Urothelium cell line (cell line): ENCODE data around the gene CNTN6.

Source experiments
- DNase-seq: peaks from one replicate; pipeline ENCODE4 v3.0.0; 2011; ENCODE audit warnings: low spot score, mixed read lengths
- FAIRE-seq: peaks from 2 replicates; lab custom pipeline; 2011; peaks lifted over from hg19 to GRCh38; lab: Jason Lieb, UNC

The CNTN6 gene

DNA sequence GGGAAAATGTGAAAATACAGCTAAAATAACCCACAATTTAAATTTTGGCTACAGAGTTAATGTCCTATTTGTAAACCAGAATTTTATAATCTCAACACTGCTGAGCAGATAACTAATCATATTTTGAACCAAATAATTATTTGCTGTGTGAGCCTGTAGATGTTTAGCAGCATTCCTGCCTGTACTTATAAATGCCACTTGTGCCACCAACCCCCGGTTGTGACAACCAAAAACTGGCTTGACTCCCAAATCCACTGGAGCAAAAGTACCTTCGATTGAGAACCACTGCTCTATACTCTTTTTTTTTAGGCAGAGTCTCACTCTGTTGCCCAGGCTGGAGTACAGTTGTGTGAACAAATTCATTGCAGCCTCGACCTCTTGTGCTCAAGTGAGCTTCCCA, 78.5 kb downstream of the CNTN6 start:
- no peak for DNase-seq
- no peak for FAIRE-seq

- DNase-seq = no peak
- no peak for FAIRE-seq
These were observed 79.8 kb downstream of the CNTN6 start for GRCh38 chr3:1172644-1173043.

GRCh38 chr3:1179146-1179545, 86.3 kb downstream of the CNTN6 start:
- FAIRE-seq (no peak), DNase-seq (no peak)

- DNase-seq (peak; percentile 46), FAIRE-seq (no peak)
These were observed 90.7 kb downstream of the CNTN6 start for GRCh38 chr3:1183320-1184048.

- no peak for FAIRE-seq
- peak; percentile 47 for DNase-seq
These were observed 97.7 kb downstream of the CNTN6 start for GRCh38 chr3:1190569-1190968.

- no peak for DNase-seq
- no peak for FAIRE-seq
These were observed 98.2 kb downstream of the CNTN6 start for GRCh38 chr3:1191026-1191425.

DNA sequence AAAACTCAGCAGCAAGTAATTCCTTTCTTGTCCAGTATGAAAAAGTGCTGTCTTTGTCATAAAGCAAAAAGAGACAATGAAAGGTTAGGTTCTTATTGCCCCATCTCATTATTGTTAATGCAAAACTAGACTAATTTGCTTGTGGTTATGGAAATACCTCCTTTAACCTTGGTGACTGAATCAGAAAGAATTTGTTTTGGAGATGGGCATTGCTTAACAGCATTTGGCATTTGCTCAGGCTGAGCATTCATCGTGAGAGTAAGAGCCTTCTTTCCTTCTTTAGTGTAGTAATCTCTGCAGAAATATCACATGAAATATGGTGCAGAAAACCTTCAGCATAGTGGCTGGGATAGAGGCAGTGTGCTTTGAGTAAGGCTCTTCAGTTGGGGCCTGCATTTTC, 103.1 kb downstream of the CNTN6 start:
- no peak for FAIRE-seq
- DNase-seq = no peak

DNA sequence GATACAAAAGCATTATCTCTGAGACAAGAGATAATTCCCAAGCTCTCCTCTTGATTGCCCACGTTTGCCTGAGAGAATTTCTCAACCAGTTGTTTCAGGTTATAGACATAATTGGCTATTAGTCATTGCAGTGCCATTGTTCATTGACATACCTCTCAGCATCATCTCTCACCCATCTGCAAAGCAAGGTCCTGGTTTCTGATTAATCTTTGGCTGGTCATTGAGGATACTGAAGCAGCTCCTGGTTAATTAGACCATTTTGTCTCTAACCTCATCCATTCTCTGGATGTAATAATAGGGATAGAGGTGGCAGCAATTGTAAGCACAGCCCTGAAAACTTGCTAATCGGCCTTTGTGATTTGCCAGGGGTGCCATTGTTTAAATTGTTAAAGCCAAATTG, 104.2 kb downstream of the CNTN6 start:
- no peak for DNase-seq
- no peak for FAIRE-seq

DNA sequence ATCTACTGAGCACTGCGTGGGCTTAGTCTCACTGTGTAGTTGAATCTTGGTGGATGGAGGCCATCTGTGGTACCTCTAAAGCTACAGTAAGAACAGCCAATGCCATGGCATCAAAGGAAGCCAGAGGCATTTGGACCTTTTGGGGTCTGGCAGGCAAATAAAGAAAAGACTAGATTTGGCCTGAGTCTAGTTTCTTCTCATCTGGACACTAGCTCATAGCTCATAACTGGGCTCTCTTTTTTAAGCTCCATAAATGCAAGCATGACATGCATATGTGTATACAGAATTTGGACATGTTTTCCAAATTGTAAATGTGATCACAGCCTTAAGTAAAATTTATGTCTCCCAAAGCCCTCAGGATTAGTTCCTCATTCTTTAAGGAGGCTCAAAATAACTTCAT, 107.5 kb downstream of the CNTN6 start:
- FAIRE-seq (no peak), DNase-seq (no peak)

- no peak for DNase-seq
- FAIRE-seq = no peak
These were observed 115.1 kb downstream of the CNTN6 start for GRCh38 chr3:1207904-1208303.

GRCh38 chr3:1214933-1215332, 122.1 kb downstream of the CNTN6 start:
- no peak for DNase-seq
- no peak for FAIRE-seq

DNA sequence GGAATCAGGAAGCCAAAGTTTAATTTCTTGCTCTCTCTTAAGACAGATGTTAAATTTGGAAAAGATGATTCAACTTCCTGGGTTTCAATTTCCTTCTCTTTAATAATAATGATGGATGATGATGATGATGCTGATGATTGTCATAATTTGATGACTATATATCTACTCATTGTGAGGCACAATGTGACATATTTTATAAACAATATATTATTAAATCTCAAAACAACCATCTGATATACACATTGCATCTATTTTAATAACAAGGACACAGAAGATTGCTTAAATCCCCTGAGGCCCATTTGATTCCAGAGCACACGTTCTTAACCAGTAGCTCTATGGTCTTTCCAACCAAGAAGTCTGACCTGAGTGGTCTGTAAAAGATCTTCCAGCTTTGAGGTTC, 124.0 kb downstream of the CNTN6 start:
- FAIRE-seq = no peak

GRCh38 chr3:1227111-1227510, 134.3 kb downstream of the CNTN6 start:
- no peak for FAIRE-seq

More for the DNA sequence above, 124.0 kb downstream of the CNTN6 start:
- no peak for DNase-seq

GRCh38 chr3:1228289-1228688, 135.5 kb downstream of the CNTN6 start:
- FAIRE-seq (no peak), DNase-seq (no peak)

More at GRCh38 chr3:1227111-1227510, 134.3 kb downstream of the CNTN6 start:
- no peak for DNase-seq

GRCh38 chr3:1230920-1231319, 138.1 kb downstream of the CNTN6 start:
- no peak for FAIRE-seq
- DNase-seq = no peak

DNA sequence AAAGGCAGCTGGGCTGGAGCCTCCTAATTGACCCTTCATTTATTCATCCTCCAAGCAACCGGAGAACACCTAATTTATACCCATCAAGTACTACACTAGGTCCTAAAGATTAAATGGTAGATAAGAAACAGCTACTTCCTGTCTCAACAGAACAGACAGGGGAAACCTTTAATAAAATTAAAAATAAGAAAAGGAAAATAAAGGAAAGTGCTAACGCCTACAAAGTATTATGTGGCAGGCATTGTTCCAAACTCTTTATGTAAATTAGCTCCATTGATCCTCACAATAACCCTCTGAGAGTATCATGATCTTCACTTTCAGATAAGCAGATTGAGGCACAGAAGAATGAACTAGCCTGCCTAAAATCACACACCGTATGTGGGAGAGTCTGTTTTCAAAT, 139.5 kb downstream of the CNTN6 start:
- no peak for FAIRE-seq

DNA sequence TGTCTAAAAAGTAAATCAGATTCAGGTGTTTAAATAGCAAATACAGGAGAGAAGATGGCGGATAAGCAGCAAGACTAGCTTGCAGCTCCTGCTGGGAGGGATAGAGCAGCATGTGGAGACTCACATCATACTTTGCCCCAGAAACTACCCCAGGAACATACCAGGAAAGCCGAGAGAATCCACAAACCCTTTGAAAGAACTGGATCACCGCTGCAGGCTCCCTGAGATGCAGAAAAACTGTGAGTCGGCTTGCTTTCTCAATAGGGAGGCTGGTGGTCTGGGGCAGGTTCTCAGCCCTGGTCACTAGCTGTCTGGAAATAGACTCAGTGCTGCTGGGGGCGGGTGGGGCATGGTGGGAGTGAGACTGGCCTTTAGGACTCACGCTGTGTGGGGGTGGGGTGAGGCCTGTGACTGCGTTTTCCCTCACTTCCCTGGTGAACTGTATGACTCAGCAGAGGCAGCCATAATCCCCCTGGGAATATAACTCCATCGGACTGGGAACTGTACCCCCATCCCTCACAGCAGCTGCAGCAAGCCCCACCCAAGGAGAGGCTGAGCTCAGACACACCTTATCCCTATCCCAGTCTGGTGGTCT, 142.8 kb downstream of the CNTN6 start:
- no peak for DNase-seq
- FAIRE-seq = no peak

More for the DNA sequence above, 139.5 kb downstream of the CNTN6 start:
- no peak for DNase-seq

DNA sequence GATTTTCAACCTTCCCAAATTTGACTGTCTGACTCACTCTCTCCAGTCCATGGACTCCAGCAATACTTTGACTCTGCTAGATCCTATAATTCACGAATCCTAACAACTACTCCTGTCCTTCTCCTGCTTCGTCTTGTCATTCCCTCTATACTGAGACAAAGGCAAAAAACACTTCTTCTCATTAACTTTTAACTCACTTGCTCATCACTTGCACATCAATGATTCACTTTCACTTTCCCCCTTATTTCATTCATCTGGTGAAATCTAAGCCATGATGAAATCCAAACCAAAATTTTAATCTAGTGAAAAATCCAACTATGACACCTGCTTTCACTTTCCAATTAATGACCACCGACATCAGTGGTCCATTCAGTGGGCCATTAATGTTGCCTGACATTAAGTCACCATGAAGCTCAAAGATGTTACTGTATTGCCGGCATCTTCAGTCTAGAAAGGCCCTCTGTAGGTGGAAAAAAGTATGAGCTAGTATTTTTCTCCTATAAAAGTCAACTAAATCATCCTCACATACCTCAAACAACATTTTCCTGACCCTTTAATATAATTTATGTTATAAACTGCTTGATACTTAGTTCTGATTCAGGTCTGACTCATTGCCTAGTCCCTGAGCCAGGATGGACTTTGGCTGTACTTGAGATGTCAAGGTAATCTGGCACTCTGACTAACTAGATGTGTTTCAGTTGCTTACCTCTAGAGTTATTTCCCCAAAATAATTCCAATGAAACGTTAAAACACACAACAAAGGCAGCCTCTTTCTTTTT, 158.6 kb downstream of the CNTN6 start:
- DNase-seq (peak; percentile 17), FAIRE-seq (no peak)

- FAIRE-seq = no peak
- no peak for DNase-seq
These were observed 159.2 kb downstream of the CNTN6 start for GRCh38 chr3:1252061-1252430.

DNA sequence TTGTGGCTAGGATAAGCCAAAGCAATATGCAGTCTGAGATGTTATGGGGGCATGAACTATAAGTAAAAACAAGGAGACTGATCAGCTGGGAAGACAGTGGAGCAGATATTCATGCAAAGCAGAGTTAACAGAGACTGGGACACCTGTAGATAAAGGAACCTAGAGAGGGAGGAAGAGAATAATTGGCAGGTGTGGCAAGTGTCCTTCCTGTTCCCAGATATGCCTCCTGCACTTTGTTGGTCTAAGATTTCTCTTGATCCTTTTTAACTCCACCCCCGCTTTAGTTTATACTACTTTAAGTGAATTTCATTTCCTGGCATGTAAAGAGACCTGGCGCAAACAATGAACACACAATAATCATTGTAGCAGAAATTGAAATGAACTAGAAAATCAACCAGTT, 169.4 kb downstream of the CNTN6 start:
- no peak for DNase-seq
- FAIRE-seq = no peak

DNA sequence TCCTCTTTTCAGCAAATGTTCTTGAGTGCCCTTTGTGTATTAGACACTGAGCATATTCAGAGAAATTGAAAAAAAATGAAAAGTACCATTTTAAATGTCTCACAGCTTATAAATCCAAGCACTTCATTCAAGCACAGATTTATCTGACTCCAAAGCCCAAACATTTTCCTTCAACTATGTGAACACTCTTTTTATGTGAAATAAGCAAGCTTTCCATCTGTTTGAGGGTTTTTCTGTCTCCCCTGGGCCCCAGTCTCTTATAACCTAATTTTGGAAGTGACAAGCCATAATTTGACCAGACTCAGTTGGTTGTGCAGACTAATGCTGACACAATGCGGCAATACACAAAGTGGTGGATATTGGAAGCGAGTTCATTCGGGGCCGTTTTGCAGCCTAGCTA, 170.3 kb downstream of the CNTN6 start:
- DNase-seq = no peak
- FAIRE-seq = no peak

DNA sequence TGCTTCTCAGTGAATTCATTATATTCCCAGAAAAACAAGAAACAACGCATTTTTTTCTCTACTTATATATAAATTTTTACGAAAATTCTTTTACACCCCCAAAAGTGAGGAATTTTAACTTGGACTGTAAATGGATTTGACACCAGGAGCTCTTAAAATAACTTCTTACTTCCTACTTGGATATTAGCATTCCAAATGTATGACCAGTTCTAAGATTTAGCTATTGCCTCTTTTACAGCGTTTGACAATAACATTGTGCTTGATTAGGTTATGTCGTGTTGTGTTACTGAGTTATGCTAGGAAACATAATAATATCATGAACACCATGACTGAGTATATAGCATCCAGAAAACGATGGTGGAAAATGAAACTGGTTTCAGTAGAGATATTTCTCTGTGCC, 177.0 kb downstream of the CNTN6 start:
- DNase-seq (no peak), FAIRE-seq (no peak)
